HG03025 (cell line): ENCODE data around the gene MAFB.

Source experiments
- ATAC-seq: cut with Tn5 transposase; IDR thresholded peaks from one replicate; pipeline ENCODE4 v1.9.1; 2021; ENCODE audit warnings: mild to moderate bottlenecking, moderate library complexity; ENCODE audit not compliant: unreplicated experiment, low FRiP score

MAFB gene

DNA sequence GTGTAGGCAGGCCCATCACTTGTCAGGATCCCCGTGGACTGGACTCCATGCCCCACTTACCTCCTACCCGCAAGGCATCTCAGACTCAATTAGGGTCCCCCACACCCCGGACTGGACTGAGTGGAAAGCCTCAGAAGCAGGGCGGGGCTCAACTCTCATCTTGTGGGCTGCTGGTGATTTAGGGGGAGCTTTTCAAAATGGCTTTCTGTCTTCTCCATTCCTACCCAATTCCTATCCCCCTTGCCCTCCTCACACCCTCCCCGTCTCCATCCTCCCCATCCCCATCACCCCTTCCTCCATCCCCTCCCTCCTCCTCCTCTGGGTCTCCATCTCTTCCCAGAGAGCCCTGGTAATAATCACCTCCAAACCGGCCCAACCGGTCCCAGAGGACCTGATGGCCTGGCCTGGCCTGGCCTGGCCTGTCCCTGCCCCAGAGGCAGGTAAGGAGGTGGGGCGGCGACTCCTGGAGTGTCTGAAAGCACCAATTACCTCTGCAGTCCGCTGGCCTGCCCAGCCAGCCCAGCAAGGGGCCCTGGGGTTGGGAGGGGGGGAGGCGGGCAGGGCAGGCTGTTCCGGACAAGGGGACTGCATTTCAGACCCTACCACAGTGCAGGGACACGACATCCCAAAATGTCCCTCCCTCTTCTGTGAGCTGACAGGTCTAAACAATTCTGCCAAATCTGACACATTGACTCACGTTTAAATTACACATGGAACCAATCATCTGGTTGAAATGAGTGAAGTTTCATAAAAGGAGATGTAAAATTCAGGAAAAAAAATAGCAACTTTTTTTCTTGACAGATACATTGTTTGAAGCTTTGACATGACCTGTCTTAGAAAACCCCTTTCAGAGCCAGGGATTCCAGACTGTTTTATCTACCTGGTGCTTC lies 24.8 kb downstream of the MAFB start:
- no peak for ATAC-seq

DNA sequence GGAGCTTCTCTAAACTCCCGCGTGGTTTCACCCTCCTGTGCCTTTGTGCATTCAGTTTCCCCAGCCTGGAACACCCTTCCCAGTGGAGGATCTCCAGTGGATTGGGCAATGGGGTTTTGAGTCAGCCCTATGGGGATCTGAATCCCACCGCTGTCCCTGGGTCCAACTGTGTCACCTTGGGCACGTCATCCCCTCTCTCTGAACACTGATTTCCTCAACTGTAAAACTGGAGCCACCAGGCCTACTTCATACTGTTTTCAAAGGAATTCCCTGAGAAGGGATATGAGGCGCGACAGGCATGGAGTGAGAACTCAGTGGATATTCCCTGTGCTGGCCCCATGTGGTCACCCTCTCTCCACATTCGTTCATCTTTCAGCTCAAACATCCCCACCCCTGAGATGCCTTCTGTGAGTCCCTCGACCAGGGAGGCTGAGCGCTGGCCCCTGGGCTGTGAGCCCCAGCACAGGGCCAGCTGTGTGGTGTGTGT lies 25.7 kb downstream of the MAFB start:
- no peak for ATAC-seq

- no peak for ATAC-seq
Measured at GRCh38 chr20:40659567-40659966, 29.5 kb downstream of the MAFB start.

GRCh38 chr20:40658509-40658908 lies 30.5 kb downstream of the MAFB start:
- no peak for ATAC-seq

DNA sequence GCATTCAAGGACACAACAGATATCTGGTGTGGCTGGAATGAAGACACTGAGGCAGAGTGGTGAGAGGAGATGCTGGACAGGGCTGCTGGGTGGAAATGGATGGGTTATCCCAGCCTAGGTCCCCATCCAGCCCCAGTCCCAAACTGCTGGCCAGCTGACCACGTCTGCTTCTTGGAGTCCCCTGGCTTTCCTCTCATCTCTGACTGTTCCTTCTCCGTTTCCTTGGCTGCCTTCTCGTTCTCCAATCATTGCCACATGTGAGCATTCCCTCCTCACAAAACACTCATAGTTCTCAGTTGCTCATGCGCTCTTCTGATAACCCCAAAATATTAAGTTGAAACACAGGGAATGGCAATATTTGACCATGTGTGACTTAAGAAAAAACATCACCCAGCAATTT lies 31.5 kb downstream of the MAFB start:
- no peak for ATAC-seq

- ATAC-seq: no peak
Measured at GRCh38 chr20:40655451-40655850, 33.6 kb downstream of the MAFB start.

- no peak for ATAC-seq
Measured at GRCh38 chr20:40654876-40655275, 34.2 kb downstream of the MAFB start.

DNA sequence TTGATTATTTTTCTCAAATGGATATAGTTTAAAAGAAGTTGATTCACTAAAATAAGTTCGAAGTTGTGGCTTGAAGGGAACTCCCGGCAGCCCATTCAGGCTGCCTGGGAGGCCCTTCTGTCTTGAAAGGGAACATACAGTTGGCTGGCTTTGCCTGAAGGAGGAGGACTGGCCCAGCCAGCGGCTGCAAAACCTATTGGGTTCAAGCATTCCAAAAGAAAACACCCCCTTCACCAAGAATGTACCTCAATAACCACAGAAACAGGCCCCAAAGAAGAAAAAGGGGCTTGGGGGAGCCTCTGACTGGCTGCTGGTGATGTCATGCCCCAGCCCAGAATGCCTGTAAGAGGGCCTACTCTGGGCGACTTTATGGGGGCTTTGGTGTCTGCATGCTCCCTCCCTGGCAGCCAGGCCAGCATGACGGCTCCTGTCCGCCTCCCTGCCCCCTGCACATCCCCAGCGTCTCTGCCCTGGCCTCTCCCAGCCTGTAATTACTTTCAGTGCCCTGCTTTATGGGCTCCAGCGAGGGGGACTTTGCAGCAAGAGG lies 36.5 kb downstream of the MAFB start:
- no peak for ATAC-seq

DNA sequence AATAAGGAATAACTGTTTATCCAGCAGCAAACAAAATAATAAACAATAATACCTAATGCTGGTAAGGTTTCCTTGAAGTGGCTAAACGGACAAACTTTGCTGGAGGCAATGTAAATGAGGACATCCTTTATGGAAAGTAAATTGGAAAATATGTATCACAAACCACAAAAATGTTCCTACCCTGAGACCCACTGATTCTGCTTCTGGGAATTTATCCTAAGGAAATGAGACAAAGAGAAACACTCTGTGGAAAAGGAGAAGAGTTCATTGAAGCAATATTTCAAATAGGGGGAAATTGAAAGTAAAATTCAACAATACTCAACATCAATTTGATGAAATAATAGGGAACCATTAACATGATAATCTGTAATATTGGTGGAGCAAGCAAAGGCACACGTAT lies 37.9 kb downstream of the MAFB start:
- no peak for ATAC-seq

GRCh38 chr20:40650707-40651106 lies 38.3 kb downstream of the MAFB start:
- ATAC-seq: no peak

DNA sequence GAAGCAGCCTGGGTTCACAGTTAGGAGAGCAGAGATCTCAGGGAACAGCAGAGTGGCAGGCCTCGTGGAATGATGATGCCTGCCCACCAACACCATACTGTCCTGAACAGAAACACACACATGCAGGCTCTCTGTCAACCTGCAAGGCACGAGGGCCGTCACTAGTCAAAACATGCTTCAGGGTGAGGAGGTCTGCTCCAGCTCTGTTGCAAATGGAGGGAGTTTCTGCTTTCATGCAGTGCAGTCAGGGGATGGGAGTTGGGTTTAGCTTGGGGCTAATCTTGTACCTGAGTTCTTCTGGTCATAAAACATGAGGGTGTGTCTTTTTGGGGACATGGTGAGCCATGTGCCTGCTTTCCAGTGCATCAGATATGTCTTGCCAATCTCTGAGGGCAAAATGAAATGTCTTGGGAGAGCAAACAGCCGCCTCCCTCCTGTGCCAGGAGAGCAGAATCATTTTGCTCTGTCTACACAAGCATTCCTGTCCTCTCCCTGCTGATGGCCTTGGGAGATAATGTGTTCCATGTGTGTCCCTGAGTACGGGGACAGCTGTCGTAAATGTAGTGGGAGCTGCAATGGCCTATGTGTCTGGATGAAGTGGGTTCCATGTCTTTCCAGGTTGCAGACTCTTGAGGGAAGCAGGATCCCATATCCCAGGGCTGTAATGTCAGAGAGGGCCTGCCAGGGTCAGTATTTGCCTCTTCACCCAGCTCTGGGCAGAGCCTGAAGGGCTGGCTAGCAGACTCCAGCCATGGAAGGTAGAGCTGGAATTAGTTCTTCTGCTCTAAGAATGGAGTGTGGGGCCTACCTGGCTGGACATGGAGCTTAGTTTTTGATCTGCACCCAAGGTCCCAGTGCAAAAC lies 40.6 kb downstream of the MAFB start:
- no peak for ATAC-seq

DNA sequence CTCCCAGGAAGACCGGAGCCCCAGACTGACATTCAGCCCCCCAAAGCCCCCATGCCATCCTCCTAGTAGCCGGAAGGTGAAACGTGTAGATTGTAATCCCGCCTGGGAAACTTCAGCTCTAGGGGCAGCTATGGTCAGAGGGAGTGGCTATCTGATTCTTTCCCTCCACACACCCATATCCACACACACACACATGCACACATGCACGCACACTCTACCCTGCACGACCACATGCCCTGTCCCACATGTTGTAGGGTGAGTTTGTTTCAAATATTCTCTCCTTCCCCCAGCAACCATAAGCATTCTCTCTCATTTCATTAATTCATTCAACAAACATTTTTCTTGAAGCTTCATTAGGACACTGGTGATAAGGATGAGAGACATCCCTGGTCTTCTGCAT lies 42.2 kb downstream of the MAFB start:
- ATAC-seq: no peak

GRCh38 chr20:40646361-40646760 lies 42.7 kb downstream of the MAFB start:
- no peak for ATAC-seq

DNA sequence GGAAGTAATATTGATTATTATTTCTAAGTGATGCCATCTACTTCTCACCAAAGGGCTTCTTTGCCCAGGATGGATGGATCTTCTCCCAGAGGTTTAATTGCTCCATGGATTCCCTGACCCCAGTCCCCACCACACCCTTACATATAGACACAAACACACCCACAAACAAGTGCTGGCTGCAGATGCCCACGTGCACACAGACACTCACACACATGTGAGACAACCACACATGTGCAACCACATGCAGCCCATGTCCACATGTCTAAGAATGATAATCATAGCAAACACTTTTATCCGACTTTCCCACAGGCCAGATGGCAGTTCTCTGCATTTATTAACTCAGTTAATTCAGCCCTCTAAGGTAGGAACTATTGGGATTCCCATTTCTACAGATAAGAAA lies 44.2 kb downstream of the MAFB start:
- no peak for ATAC-seq

DNA sequence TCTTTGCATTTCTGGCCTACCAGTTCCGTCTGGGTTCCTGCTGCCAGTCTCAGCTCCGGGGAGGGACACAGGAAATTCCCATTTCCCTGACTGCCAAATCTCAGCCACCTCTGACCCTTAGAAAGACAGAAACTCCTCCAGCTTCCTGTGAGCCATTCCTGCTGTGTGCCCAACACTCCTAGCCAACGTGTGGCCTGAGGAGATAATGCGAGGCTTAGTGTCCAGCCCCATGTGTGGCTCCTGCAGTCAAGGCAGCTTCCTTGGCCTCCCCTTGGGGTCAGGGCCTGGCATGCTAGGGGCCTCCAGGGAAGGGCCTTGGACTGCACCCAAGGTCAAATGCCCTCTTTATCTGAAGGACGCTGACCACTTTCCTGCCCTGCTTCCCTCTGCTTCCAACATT lies 45.1 kb downstream of the MAFB start:
- no peak for ATAC-seq

- ATAC-seq: no peak
Measured at GRCh38 chr20:40641809-40642208, 47.2 kb downstream of the MAFB start.

DNA sequence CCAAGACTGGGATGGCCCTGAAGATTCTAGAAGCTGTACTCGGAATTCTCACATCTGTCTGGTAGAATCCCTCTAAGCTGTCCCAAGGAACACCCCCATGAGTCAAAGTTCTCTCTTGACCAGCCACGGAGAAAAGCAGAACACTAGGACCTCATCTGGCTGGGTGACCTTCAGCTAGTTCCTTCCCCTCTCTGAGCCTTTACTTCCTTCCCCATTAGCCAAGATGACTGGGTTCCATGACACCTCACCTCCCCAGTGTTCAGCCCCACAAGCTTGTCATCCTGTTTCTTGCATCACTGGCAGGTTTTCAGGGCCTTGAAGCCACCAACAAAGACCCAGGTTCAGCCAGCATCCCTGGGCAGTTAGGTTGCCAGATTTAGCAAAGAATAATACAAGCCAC lies 47.8 kb downstream of the MAFB start:
- no peak for ATAC-seq

DNA sequence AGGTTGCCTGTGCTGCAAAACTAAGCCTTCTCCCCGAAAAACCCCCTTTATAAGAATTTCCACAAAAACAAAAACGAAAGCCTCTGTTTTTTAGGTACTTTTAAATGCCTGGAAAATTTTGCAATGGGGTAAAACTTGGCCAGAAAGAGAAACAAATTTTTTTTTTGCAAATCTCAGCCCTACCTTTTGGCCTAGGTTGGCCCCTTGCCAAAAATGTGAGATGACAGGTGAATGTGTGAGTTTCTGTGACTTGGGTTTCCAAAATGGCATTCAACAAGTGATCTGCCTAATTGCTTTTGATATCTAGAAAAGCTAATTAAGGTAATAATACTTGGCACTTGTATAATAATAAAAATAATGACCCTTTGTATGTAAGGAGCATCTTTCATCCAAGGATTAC lies 48.4 kb downstream of the MAFB start:
- ATAC-seq: no peak

GRCh38 chr20:40639676-40640355 lies 49.2 kb downstream of the MAFB start:
- no peak for ATAC-seq

DNA sequence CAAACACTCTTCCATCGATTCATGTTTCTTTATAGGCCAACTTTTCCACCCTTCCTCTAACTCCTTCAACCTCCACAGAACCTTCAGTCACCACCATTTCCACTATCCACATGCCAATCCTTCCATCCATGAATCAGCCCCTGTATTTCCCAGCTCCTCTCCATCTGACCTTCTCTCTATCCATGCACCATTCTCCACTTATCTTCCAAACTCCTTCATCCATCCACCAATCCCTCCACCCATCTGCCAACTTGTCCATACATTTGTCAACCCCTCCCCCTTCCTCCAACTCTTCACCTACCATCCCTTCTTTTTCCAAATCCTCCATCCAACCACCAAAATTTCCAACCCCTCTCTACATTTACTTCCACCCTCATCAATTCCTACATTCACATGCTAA lies 49.9 kb downstream of the MAFB start:
- ATAC-seq: no peak

GRCh38 chr20:40638414-40638813 lies 50.6 kb downstream of the MAFB start:
- ATAC-seq: no peak
